GM18526 (cell line): ENCODE data around the gene KCNN1.

Source experiments
- POLR2A ChIP-seq: IDR thresholded peaks from 3 replicates; pipeline ENCODE4 v1.6.1; 2011; ENCODE audit not compliant: insufficient read length; ENCODE audit errors: extremely low read depth

The KCNN1 gene

DNA sequence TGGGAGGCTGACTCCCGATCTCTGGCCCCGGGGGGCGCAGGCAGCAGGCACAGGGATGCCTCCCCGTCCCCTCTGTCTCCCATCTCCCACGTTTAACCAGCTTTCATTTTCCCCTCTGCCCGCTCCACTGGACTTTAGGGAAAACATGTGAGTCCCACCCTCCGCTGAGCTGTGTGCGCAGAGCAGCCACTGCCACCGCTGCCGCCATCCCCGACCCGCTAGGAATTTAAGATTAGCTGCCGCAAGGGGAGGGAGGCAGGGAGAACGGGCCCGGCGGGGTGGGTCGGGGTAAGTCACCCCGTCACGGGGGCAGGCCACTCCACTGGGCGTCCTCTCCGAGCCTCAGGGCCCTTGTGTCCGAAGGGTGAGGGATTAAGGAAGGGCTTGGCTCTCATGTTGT is 15.5 kb downstream of the KCNN1 start:
- no peak for TF ChIP-seq POLR2A

DNA sequence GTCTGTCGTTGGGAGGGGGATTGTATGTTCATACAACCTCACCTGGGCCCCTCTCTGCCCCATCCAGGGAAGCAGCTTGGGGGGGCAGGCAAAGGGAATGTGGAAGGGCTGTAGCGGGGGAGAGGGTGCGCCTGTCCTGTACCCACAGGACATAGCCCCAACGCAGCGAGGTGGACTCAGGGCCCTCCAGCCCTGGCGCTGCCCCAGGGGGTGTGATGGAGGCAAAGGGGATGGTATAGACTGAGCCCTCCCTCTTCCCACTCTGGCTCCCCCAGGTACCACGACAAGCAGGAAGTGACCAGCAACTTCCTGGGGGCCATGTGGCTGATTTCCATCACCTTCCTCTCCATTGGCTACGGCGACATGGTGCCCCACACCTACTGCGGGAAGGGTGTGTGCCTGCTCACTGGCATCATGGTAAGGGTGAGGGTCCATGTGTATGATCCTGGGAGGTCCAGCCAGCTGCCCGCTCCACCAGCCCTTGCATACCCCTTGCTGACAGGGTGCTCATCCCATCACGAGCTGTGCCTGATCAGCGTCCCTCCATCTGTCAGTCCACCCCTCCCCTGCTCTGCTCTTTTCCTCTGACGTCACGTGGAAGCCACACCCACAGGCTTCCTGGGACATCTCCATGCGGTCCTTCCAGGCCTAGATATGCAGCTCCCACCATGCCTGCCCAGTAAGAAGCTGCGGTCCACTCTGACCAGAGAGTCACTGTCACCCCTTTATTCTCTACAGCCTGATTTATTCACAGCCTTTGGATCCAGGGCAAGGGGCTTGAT is 18.3 kb downstream of the KCNN1 start:
- TF ChIP-seq POLR2A: no peak

DNA sequence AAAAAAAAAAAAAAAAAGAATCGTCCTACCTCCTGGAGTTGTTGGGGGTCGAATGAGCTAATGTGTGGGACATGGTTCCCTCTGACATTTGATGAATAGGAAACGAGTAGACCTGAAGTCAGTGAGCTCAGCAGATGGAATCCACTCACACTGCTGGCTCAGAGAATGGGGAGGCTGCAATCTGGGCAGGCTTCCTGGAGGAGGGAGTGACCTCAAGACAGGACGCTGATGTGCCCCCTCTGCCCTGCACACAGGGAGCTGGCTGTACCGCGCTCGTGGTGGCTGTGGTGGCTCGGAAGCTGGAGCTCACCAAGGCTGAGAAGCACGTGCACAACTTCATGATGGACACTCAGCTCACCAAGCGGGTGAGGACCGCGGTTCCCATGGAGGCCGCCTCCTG is 21.3 kb downstream of the KCNN1 start:
- TF ChIP-seq POLR2A: no peak

DNA sequence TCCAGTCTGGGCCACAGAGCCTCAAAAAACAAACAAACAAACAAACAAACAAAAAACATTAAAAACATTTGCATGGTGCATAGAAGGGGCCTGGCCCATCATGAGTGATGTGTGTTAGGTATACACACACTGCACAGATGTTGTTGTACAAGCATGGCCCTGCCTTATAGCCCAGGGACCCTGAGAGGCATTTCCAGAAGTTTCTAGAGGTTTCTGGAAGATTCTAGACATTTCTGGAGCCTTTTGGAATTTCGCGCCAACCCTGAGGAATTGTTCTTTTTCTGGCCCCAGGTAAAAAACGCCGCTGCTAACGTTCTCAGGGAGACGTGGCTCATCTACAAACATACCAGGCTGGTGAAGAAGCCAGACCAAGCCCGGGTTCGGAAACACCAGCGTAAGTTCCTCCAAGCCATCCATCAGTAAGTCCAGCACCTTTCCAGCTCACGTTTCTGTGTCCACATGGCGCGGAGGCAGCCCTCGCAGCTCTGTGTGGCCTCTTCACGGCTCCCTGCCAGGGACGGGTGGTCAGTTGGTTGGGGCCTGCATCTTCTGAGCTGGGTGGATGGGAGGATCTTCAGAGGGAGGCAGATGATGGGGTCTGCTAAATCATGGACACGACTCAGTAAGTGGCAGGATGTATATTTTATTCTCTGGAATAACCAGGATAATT is 22.7 kb downstream of the KCNN1 start:
- TF ChIP-seq POLR2A: no peak

DNA sequence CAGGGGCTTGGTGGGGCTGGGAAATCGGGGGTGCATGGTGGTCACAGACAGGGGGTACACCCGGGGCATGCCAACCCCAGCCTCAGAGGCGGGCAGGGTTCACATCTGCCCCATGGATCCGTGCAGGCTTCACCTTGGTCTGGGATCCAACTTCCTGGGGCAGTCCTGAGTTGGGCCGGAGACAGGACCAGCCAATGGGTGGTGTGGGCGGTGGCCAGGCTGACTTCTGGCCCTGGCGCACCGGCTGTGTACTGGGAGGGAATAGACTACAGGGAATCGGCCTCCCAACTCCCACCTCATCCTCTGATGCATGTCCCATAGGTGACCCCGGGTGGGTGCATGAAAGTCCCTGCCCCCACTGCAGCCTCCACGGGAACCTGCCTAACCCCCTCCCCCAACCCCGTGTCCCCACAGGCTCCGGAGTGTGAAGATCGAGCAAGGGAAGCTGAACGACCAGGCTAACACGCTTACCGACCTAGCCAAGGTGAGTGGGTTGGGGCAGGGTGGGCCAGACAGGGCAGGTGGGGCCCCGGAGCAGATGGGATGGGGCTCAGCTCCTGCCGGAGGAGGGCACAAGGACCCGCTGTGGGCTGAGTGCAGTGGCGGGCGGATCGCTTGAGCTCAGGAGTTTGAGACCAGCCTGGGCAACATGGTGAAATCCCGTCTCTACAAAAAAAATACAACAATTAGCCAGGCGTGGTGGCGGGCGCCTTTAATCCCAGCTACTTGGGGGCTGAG is 26.3 kb downstream of the KCNN1 start:
- TF ChIP-seq POLR2A: no peak

DNA sequence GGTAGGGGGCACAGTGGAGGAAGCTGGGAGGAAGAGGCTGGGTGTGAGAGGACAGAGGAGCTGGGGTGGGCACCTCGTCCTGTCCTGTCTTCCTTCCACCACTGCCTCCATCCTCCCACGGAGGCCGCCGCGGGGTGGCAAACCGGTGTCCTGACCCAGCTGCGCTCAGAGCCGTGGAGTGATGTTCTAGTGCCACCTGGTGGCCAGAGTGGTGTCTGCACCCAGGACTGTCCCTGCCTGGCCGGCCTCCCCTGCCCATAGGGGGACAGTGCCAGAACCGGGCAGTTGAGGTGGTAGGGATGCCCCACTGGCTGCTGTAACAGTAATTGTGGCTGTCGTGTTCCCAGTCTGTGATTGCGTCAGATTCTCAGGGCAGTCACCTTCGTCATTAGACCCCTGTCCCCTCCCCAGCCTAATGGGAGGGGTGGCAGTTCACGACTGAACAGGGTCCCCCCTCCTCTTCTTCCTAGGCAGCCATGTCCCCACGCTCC is 30.0 kb downstream of the KCNN1 start:
- no peak for TF ChIP-seq POLR2A

DNA sequence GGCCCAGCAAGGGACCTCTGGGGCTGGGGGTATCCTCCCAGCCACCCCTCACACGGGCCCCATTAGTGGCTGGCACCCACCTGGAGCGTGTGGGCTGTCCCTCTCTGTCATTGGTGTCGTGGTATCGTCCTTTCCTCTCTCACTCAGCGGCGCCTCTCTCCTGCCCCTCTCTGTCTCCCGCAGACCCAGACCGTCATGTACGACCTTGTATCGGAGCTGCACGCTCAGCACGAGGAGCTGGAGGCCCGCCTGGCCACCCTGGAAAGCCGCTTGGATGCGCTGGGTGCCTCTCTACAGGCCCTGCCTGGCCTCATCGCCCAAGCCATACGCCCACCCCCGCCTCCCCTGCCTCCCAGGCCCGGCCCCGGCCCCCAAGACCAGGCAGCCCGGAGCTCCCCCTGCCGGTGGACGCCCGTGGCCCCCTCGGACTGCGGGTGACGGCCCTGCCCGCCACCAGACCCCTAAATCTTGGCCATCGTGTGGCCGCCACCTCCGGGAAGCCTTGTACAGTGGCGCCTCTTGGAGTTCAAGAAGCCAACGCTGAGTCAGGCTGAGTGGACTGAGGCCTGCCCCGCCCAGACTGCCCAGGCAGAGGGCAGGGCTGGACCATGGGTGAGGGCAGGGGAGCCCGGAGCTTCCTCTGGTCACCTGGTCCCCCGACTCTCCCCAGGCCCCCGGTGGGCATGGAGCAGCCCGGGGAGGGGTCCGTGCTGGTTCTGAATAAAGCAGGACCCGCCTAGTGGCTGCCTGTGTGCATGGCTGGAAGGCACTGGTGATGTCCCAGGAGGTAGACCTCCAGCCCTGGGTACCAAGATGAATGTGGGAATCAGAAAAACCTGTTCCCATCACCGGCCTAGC is 31.3 kb downstream of the KCNN1 start:
- TF ChIP-seq POLR2A: no peak

DNA sequence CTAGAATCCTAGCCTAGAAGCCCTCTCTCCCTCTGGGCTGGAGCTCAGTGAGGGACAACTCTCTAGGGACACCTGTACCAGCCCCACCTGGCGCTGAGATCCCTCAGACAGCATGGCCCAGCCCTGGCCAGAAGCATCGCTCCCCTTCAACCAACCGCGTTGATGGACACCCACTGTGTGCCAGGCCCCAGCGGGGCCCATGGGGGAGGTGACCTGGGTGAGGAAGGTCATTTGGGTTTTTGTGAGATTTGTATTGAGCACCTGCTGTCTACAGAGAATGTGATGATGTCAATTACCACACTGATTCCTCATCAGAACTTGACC is 31.9 kb downstream of the KCNN1 start:
- TF ChIP-seq POLR2A: no peak

DNA sequence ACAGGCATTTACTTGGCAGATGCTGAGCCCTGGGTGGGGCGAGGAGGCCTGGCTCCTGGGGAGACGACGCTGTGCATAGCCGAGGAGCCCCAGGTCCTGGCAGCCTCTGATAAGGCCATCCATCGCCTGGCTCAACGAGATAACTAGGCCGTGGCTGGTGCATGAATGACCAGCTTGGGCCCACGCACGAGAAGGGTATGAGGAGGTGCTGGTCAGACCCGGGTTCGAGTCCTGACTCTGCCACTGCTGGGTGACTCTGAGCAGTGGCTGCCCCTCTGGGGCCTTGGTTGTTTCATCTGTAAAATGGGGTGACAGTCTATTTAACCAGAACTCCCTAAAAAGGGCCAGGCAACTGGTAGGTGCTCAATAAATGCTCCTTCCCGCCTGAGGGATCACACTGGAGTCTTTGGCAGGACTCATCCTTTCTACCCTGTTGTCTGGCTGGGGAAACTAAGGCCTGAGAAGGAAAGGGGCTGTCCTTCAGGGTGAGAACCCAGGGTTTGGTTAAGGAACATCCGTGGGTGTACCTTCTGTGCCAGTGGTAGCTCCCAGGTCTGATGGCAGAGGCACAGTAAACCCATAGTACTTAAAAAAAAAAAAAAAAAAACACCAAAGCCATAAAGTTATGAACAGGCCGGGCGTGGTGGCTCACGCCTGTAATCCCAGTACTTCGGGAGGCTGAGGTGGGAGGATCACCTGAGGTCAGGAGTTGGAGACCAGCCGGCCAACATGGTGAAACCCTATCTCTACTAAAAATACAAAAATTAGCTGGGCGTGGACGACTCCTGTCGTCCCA is 33.0 kb downstream of the KCNN1 start:
- no peak for TF ChIP-seq POLR2A

DNA sequence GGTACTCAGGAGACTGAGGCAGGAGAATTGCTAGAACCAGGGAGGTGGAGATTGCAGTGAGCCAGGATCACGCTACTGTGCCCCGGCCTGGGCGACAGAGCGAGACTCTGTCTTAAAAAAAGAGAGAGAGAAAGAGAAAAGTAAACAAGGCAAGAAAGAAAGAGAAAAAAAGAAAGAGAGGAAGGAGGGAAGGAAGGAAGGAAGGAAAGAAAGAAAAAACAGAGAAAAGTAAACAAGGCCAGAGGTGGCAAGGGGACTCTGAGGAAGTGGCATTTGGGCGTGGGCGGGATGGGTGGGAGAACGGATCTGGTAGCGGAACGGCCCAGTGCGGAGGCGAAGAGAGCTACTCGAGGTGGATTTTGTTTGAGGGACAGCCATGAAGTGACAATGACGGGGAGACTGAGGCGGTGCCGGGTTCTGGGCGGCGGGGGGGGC is 33.6 kb downstream of the KCNN1 start:
- no peak for TF ChIP-seq POLR2A

DNA sequence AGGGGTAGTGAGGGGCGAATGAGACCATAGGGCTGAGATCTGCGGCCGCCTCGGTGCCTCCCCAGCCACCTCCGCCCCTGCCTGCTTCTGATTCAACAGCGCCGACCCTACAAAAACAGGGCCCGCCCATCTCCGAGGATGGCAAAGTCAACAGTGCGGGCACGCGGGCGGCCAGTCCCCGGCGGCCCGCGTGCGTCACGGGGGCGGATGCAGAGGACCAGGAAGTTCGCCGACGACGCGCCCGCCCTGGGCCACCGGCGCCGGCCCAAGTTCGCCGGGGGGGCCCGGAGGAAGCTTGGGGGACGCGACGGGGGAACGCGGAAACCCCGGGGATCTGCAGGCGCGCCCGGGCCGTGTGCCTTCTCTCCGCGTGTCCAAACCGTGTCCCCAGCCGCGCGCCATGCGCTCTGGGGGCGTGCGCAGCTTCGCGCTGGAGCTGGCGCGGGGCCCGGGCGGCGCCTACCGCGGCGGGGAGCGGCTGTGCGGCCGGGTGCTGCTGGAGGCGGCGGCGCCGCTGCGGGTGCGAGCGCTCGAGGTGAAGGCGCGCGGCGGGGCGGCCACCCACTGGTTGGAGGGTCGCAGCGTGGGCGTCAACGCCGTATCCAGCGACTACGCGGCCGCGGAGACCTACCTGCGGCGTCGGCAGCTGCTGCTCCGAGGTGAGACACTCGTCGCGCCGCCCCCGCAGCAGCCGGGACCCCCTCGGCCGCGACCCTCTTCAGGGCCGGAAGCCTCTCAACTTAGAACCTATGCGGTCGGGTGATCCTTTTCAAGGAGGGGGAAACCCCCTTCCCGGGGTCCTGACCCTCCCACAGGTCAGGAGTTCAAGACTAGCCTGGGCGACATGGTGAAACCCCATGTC is 34.2 kb downstream of the KCNN1 start:
- peak; percentile 39 for TF ChIP-seq POLR2A

DNA sequence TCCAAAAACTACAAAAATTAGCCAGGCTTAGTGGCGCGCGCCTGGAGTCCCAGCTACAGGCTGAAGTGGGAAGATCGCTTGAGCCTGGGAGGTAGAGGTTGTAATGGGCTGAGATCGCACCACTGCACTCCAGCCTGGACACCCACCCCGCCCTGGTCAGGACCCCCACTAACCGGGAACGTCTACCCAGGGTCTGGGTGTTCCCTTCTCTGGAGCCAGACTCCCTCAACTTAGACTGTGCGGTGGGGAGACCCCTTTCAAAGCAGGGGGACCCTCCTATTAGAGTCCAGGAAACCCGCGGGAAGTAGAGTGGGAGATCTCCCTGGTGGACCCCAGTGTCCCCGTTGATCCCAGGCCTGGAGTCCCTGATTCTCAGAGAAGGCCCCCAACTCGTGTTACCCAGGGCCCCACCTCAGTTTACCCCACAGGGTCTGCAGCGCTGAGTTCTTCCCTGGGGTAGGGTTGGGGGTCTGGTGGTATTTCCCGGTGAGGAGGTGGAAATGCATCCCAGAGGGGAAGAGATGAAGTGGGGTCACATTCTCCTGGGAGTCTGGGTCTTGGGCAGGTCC is 35.0 kb downstream of the KCNN1 start:
- no peak for TF ChIP-seq POLR2A

DNA sequence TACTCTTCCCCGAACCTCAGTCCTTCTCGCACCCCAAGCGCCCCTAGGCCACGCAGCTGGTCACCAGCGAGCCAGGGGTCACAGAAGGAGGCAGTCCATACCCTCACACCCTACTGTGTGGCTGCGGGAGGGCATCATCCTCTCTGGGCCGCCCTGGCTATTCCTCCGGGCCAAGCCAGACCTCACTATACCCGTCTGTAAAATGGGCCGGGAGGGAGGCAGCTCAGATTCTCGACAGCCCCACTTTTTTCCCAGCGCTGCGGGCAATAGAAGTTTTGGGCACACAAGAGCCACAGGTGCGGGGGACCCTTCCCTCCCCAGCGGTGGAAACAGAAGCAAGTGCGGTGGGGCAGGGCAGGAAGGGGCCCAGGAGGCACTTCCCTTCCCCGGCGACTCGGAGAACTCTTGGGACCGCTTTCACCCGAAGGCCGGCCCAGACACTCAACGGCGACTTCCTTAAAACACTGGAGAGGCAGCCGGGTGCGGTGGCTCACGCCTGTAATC is 35.5 kb downstream of the KCNN1 start:
- TF ChIP-seq POLR2A: no peak
